NCI-H2196 (cell line): ENCODE results near the gene TEDC1.

Experiments used
- DNase-seq: peaks from one replicate; lab custom pipeline; 2025; ENCODE audit not compliant: unreplicated experiment; lab: John Stamatoyannopoulos, UW

Gene TEDC1

GRCh38 chr14:105490572-105491365 lies at the start of gene TEDC1:
TEDC1 (plus strand) TSS chr14:105491246; CDS start chr14:105491376, 130 bp downstream.
- DNase-seq: peak; percentile 97

- DNase-seq: no peak
These were observed 48.9 kb upstream of the TEDC1 start for GRCh38 chr14:105442125-105442524.

GRCh38 chr14:105442834-105443233 lies 48.2 kb upstream of the TEDC1 start:
- no peak for DNase-seq

- no peak for DNase-seq
These were observed 46.2 kb upstream of the TEDC1 start for GRCh38 chr14:105444859-105445258.

GRCh38 chr14:105445290-105445689 lies 45.8 kb upstream of the TEDC1 start:
- no peak for DNase-seq

GRCh38 chr14:105445901-105446845 lies 44.9 kb upstream of the TEDC1 start:
- no peak for DNase-seq

- DNase-seq: no peak
These were observed 44.1 kb upstream of the TEDC1 start for GRCh38 chr14:105446971-105447370.

- DNase-seq: no peak
These were observed 43.1 kb upstream of the TEDC1 start for GRCh38 chr14:105447651-105448640.

- peak; percentile 21 for DNase-seq
These were observed 42.3 kb upstream of the TEDC1 start for GRCh38 chr14:105448706-105449111.

- DNase-seq: no peak
These were observed 41.5 kb upstream of the TEDC1 start for GRCh38 chr14:105449276-105450122.

- no peak for DNase-seq
These were observed 40.9 kb upstream of the TEDC1 start for GRCh38 chr14:105450123-105450505.

- DNase-seq: no peak
These were observed 40.0 kb upstream of the TEDC1 start for GRCh38 chr14:105450864-105451720.

- DNase-seq: no peak
These were observed 38.1 kb upstream of the TEDC1 start for GRCh38 chr14:105452963-105453362.

GRCh38 chr14:105453847-105454246 lies 37.2 kb upstream of the TEDC1 start:
- DNase-seq: no peak

GRCh38 chr14:105455086-105455640 lies 35.9 kb upstream of the TEDC1 start:
- no peak for DNase-seq

GRCh38 chr14:105455766-105456660 lies 35.0 kb upstream of the TEDC1 start:
- DNase-seq: no peak
